ENCODE results near the gene GYS2. TPM values are rescaled to one million over a fixed set of nuclear protein-coding genes. Genes with fewer than 3 reads are reported as not detected.

Gene GYS2
- total and polyA plus RNA-seq, 2 experiments from 2014 or later = 0.16 to 0.27 TPM

GRCh38 chr12:21614506-21614905 is 9.9 kb upstream of the GYS2 start:
- Histone ChIP-seq H3K4me1 (ENCODE audit: insufficient read depth) (no peaks in the 10 kb centered on the region), H3K4me3 (no peak overlapping the region), H3K9me3 (ENCODE audit: low read depth) (no peaks in the 10 kb centered on the region), H3K27me3 (peaks cover 15% of the 10 kb centered on the region), H2AFZ (no peak overlapping the region), H4K20me1 (ENCODE audit: insufficient read depth, poor library complexity, severe bottlenecking) (no peaks in the 10 kb centered on the region), H3K79me2 (no peaks in the 10 kb centered on the region), H3K9me2 (replicated peaks; ENCODE audit: insufficient read depth) (no peaks in the 10 kb centered on the region), H3K27ac (no peak overlapping the region), H3K36me3 (replicated peaks; ENCODE audit: insufficient read depth, low read depth) (no peaks in the 10 kb centered on the region), H3K4me2 (no peak overlapping the region)
- no peak for DNase-seq (ENCODE audit: low spot score)
- no peak for TF ChIP-seq EZH2phosphoT487 (IDR thresholded peaks at IDR 0.05; ENCODE audit: low read depth, severe bottlenecking, unreplicated experiment)
- TF ChIP-seq CTCF (IDR thresholded peaks at IDR 0.05; ENCODE audit: poor library complexity) = no peak
- TF ChIP-seq EZH2 (IDR thresholded peaks at IDR 0.05; ENCODE audit: borderline replicate concordance) = no peak
- 94% methylated on average over 2 of the region's 2 CpGs for WGBS (ENCODE audit: low lambda C conversion rate, missing lambda C conversion rate)

GRCh38 chr12:21613931-21614330 is 9.3 kb upstream of the GYS2 start:
- H3K9me2 ChIP-seq (replicated peaks; ENCODE audit: insufficient read depth) = no peaks in the 10 kb centered on the region
- H3K4me1 ChIP-seq (ENCODE audit: insufficient read depth) = no peaks in the 10 kb centered on the region
- no peak overlapping the region for H2AFZ ChIP-seq
- no peak overlapping the region for H3K27ac ChIP-seq
- TF ChIP-seq EZH2phosphoT487 (IDR thresholded peaks at IDR 0.05; ENCODE audit: low read depth, severe bottlenecking, unreplicated experiment) (peak; percentile 83), EZH2 (IDR thresholded peaks at IDR 0.05; ENCODE audit: borderline replicate concordance) (no peak)
- H3K27me3 ChIP-seq = peaks cover 15% of the 10 kb centered on the region
- DNase-seq (ENCODE audit: low spot score) = no peak
- H3K9me3 ChIP-seq (ENCODE audit: low read depth) = no peaks in the 10 kb centered on the region
- H3K36me3 ChIP-seq (replicated peaks; ENCODE audit: insufficient read depth, low read depth) = no peaks in the 10 kb centered on the region
- no peak overlapping the region for H3K4me2 ChIP-seq
- no peak overlapping the region for H3K4me3 ChIP-seq
- H4K20me1 ChIP-seq (ENCODE audit: insufficient read depth, poor library complexity, severe bottlenecking) = no peaks in the 10 kb centered on the region
- H3K79me2 ChIP-seq = no peaks in the 10 kb centered on the region
- 47% methylated on average over 2 of the region's 2 CpGs for WGBS (ENCODE audit: low lambda C conversion rate, missing lambda C conversion rate)

GRCh38 chr12:21608196-21608595 is 3.5 kb upstream of the GYS2 start:
- Histone ChIP-seq H3K4me2 (no peak overlapping the region), H3K79me2 (no peaks in the 10 kb centered on the region), H3K4me3 (no peak overlapping the region), H3K4me1 (ENCODE audit: insufficient read depth) (no peaks in the 10 kb centered on the region), H2AFZ (no peak overlapping the region), H4K20me1 (ENCODE audit: insufficient read depth, poor library complexity, severe bottlenecking) (no peaks in the 10 kb centered on the region), H3K9me2 (replicated peaks; ENCODE audit: insufficient read depth) (no peaks in the 10 kb centered on the region), H3K27me3 (no peaks in the 10 kb centered on the region), H3K36me3 (replicated peaks; ENCODE audit: insufficient read depth, low read depth) (no peaks in the 10 kb centered on the region), H3K9me3 (ENCODE audit: low read depth) (no peaks in the 10 kb centered on the region), H3K27ac (no peak overlapping the region)
- DNase-seq (ENCODE audit: low spot score) = no peak
- no peak for TF ChIP-seq CTCF (IDR thresholded peaks at IDR 0.05; ENCODE audit: poor library complexity)
- no peak for TF ChIP-seq EZH2phosphoT487 (IDR thresholded peaks at IDR 0.05; ENCODE audit: low read depth, severe bottlenecking, unreplicated experiment)
- no peak for TF ChIP-seq EZH2 (IDR thresholded peaks at IDR 0.05; ENCODE audit: borderline replicate concordance)

- peak; percentile 12 for DNase-seq (ENCODE audit: low spot score)
- no peak overlapping the region for H3K4me3 ChIP-seq
- no peak overlapping the region for H3K4me2 ChIP-seq
- no peak overlapping the region for H2AFZ ChIP-seq
- no peaks in the 10 kb centered on the region for H3K27me3 ChIP-seq
- H3K4me1 ChIP-seq (ENCODE audit: insufficient read depth) = no peaks in the 10 kb centered on the region
- H3K27ac ChIP-seq = no peak overlapping the region
- H3K36me3 ChIP-seq (replicated peaks; ENCODE audit: insufficient read depth, low read depth) = no peaks in the 10 kb centered on the region
- no peaks in the 10 kb centered on the region for H3K9me3 ChIP-seq (ENCODE audit: low read depth)
- H3K9me2 ChIP-seq (replicated peaks; ENCODE audit: insufficient read depth) = no peaks in the 10 kb centered on the region
- TF ChIP-seq CTCF (IDR thresholded peaks at IDR 0.05; ENCODE audit: poor library complexity) (peak; percentile 43), EZH2phosphoT487 (IDR thresholded peaks at IDR 0.05; ENCODE audit: low read depth, severe bottlenecking, unreplicated experiment) (no peak), EZH2 (IDR thresholded peaks at IDR 0.05; ENCODE audit: borderline replicate concordance) (no peak)
- WGBS (ENCODE audit: low lambda C conversion rate, missing lambda C conversion rate) = 93% methylated on average over 2 of the region's 2 CpGs
- no peaks in the 10 kb centered on the region for H4K20me1 ChIP-seq (ENCODE audit: insufficient read depth, poor library complexity, severe bottlenecking)
- H3K79me2 ChIP-seq = no peaks in the 10 kb centered on the region
Observed at GRCh38 chr12:21607701-21608100, 3.1 kb upstream of the GYS2 start.
